ENCODE results near the gene TSR1.

TSR1 gene

GRCh38 chr17:2368359-2368758, 32.1 kb upstream of the TSR1 start:
- DNase-seq, result no peak

DNA sequence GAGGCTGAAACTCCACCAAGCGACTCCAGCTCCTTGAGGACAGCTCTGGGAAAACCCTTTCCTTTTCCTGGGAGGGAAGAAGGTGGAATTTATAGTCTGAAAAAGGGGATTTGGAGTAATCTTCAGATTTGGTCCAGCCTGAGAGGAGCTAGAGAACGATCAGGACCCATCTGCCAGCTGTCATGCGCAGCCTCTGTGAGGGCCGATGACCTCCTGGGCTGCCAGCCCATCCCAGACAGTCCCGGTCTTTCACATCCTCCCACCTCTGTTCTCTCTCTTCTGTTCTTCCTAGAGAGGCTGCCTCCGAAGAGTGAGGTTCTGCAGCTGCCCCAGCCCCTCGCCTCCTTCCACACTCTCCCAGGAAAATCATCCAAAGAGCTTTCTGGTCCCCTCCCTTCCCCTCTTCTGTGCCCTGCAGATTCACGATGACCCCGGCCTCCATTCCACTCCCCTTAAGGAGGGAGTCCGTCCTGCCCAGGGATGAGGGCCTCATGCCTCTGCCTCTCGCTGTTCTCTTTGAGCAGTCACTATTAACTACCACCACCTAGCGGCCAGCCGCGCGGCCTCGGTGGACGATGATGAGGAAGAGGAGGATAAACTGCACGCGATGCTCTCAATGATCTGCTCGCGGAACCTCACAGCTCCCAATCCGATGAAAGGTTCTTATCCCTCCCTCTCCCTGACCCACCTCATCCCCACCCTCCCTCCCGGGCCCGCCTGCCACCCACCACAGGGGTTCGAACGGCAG, 30.7 kb upstream of the TSR1 start:
- DNase-seq, result no peak

GRCh38 chr17:2365132-2365531, 28.9 kb upstream of the TSR1 start:
- DNase-seq, result no peak

DNA sequence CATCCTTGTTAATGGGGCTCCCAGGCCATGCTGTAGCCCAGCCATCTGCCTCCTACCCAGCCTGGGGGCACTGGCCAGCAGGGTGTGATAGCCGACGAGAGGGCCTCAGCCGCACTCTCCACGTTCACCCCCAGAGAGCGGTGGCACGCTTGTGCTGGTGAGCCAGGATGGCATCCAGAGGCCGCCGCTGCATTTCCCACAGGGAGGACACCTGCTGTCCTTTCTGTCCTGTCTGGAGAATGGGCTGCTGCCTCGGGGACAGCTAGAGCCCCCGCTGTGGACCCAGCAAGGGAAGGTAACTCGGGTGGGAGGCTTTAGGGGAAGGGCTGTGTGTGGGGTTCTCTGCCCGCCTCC, 28.5 kb upstream of the TSR1 start:
- no peak for DNase-seq

GRCh38 chr17:2363851-2364762, 27.9 kb upstream of the TSR1 start:
- no peak for DNase-seq

DNA sequence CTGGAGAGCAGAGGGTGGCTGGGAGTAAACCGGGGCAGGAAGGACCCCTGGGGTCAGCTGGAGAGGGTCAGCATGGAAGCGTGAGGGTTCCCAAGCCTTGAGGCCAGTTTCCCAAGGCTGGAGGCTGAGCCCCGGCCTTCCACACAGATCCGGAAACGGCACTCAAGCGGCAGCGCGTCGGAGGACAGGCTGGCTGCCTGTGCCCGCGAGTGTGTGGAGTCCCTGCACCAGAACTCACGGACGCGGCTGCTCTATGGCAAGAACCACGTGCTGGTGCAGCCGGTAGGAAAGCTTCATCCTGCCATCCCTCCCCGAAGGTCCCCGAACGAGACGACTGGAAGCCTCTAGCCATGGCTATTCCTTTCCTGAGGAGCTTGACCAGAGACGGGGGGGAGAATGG, 27.1 kb upstream of the TSR1 start:
- no peak for DNase-seq

GRCh38 chr17:2362881-2363280, 26.6 kb upstream of the TSR1 start:
- no peak for DNase-seq

GRCh38 chr17:2362416-2362815, 26.2 kb upstream of the TSR1 start:
- no peak for DNase-seq

DNA sequence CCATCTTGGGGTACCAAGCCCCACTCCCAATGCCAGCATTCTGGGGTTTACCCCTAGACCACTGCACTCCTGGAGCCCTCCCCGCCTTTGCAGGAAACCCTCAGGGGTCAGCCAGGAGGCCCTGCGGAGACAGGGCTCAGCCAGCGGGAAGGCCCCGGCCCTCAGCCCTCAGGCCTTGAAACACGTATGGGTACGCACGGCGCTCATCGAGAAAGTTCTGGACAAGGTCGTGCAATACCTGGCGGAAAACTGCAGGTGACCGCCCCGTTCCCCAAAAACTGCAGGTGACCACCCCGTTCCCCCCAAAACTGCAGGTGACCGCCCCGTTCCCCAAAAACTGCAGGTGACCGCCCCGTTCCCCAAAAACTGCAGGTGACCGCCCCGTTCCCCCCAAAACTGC, 25.8 kb upstream of the TSR1 start:
- no peak for DNase-seq

GRCh38 chr17:2361010-2361760, 24.9 kb upstream of the TSR1 start:
- no peak for DNase-seq

DNA sequence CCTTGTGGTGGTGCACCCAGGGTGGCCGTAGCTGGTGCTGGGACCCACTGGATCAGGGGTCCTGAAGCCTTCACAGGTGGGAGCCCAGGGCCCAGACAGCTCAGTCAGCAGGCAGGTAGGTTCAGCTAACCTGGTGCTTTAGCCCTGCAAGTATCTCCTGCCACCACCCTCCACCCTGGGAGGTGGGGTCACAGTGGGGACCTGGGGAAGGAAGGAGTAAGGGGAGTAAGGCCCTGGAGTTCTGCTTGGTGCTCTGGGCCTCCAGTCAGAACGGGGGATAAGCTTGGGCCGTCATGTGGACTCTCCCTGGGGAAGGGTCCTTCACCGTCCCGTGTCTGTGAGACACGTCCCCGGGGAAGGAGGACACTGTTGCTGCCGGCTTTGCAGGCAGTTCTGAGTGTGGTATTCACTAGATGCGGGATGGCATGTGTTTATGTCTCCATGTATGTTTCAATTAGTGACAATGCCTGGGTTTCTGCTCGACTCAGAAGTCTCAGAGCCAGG, 21.7 kb upstream of the TSR1 start:
- DNase-seq, result no peak

DNA sequence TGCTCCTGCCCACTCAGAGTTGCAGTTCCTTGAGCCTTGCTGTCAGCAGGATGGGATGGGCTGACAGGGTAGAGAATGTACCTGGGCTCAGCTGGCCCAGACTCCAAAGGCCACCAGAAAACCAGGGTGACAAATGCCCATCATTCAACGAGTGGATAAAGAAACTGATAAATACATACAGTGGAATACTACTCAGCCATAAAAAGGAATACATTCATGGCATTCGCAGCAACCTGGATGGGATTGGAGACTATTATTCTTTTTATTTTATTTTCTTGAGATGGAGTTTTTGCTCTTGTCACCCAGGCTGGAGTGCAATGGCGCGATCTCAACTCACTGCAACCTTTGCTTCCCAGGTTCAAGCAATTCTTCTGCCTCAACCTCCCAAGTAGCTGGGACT, 21.0 kb upstream of the TSR1 start:
- DNase-seq, result no peak

DNA sequence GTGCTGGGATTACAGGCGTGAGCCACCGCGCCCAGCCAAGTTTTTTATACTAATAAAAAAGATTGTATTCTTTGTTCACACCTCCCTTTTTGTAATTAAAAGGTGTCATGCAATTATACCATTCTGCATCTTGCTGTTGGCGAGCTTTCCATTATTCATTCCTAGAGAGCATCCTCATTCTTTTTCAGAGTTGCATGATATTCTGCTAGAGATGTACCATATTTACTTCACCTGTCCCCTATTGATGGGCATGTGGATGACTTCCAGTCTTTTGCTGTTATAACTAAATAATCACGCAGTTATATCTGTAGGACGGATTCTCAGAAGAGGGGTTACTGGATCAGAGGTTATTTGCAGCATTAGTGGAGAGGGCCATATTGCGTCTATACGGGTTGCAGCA, 18.1 kb upstream of the TSR1 start:
- DNase-seq, result no peak

DNA sequence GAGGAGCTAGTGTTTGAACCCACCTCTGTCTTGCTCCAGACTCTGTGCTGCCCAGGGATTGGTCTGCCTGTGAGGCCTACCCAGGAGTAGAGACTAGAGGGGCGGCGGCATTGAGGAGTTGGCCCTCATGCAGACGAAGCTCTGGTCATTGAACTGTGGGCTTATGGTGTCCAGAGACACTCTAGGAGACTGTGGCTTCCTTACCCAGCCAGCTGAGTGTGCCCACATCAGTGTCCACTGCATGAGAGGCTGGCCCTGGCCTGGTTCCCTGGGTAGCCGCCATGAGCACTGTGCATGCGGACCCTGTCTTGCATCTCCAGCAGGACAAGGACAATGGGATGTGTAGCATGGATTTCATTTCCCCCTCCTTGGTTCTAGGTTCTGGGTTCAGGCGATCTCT, 15.0 kb upstream of the TSR1 start:
- DNase-seq, result no peak

DNA sequence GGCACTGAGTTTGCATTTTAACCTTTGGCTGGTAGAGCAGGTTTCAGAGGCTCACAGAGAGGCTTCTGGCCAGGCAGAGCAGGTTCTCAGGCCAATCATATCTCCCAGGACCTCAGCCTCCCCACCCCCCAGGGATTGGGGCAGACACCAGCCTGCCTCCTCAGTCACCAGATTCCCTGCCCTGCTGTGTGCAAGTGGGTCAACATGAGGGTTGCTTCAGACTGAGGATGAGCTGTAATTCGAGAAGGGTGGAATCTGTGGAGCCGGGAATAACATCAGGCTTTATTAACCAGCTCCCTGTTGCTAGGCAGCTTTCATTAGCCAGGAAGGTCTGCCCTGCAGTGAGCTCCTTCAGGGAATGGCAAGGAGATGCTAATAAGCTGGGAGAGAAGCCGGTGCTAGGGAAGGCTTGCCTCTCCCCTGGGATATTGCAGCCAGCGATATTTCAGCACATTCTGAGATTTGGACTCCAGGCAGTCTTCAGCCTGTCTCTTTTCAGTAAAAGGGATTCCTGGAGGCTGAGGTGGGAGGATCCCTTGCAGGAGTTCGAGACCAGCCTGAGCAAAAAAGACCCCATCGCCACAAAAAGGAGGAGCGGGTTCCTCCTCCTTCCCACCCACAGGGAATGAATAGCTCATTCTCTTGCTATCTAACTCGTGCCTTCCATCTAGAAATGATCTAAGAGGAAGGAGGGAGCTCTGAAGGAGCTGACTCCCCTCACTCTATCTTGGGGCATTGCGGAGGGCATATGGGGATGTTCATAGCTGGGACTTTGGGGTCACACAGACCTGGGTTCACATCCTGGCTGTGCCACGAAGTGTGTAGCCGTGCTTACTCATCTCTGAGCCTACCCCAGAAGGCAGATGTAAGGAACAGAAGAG, 11.8 kb upstream of the TSR1 start:
- DNase-seq, result no peak

GRCh38 chr17:2346475-2346874, 10.2 kb upstream of the TSR1 start:
- DNase-seq, result no peak

DNA sequence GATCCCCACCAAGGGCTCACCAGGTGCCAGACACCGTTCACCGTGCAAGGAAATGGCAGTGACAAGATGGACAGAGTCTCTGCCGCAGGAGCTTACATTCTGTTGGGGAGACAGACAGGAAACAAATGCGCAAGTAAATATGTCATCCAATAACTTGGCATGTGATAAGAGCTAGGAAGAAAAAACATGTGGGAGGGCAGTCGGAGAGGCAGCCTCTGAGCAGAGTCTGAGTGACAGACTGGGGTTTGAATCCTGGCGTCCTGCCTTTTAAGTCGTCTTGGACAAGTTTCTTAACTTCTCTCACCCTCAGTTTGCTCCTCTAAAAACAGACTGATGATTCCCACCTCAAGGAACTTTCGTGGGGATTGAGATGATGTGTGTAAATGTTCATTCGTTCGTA, 8.3 kb upstream of the TSR1 start:
- no peak for DNase-seq

- DNase-seq, result no peak
Measured at GRCh38 chr17:2343421-2343820, 7.2 kb upstream of the TSR1 start.

GRCh38 chr17:2338315-2338657, 2.0 kb upstream of the TSR1 start:
- no peak for DNase-seq

- peak; percentile 57 for DNase-seq
Measured at GRCh38 chr17:2337544-2338314, 1.5 kb upstream of the TSR1 start.

DNA sequence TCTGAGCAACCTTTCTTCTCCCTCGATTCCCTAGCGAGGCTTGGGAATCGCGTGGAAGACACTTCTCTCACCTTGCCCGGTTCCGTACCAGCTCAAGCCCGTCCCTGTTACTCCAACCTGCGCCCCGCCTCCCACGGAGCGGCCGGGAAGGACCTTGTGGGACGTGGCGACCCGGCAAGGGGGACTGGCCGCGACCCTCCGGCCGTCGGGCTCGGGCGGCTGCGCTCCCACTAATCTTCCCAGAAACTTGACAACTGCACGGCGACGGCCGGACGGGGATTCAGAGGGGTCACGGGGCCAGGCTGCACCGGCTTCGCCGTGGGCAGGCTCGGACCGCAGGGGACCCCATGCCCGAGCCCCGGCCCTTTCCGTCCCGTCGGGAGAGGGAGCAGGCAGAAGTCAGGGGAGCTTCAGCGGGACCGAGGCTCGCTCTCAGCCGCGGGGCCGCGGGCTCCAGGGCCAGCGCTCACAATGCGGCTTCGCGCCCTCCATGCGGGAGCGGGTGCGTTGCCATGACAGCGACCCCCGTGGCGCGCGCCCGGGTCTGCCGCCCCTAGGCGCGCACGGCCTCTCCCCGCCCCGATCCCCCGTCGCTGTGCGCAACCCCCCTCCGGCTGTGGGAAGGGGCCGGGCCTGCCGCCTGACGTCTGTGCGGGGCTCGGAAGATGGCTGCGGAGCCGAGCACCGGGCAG, 741 bp upstream of the TSR1 start, which contains the start of gene SGSM2:
TSS of gene SGSM2 (plus strand) at position 650 of the 692 bp plus-strand sequence. CDS start 188 bp downstream, outside the sequence.
- peak; percentile 78 for DNase-seq

All from CD4-positive, alpha-beta T cell treated with Interleukin-10 for 1 hour (primary cell).